Activated T-cell treated with anti-CD3 and anti-CD28 coated beads for 4 hours (primary cell): ENCODE results near the gene SPATA17.
"Not testable (repeated sequence)": the region's sequence is repeated elsewhere in the genome, so short reads cannot be mapped to it uniquely, and the experiment has no call there.

Source experiments
- DNase-seq: peaks from one replicate; pipeline ENCODE4 v3.0.0-alpha.2; 2020

The SPATA17 gene

GRCh38 chr1:217630711-217631591, at the start of gene SPATA17, which contains the start of gene GPATCH2:
SPATA17 (plus strand) TSS chr1:217631344; CDS start chr1:217631379, 35 bp downstream.
GPATCH2 (minus strand) TSS chr1:217631090; CDS start chr1:217630971, 119 bp downstream.
- peak; percentile 61 for DNase-seq

- DNase-seq: not testable (repeated sequence)
These were observed 46.8 kb upstream of the SPATA17 start for GRCh38 chr1:217584286-217584811.

- DNase-seq: no peak
These were observed 45.6 kb upstream of the SPATA17 start for GRCh38 chr1:217585577-217585976.

- DNase-seq: no peak
These were observed 44.6 kb upstream of the SPATA17 start for GRCh38 chr1:217586586-217586985.

GRCh38 chr1:217590598-217590997, 40.5 kb upstream of the SPATA17 start:
- DNase-seq: no peak

GRCh38 chr1:217599154-217599553, 32.0 kb upstream of the SPATA17 start:
- DNase-seq: no peak

- DNase-seq: no peak
These were observed 28.8 kb upstream of the SPATA17 start for GRCh38 chr1:217602380-217602779.

GRCh38 chr1:217605390-217605789, 25.8 kb upstream of the SPATA17 start:
- DNase-seq: no peak

GRCh38 chr1:217614200-217614712, 16.9 kb upstream of the SPATA17 start:
- DNase-seq: no peak

- DNase-seq: no peak
These were observed 14.0 kb upstream of the SPATA17 start for GRCh38 chr1:217617126-217617525.

- no peak for DNase-seq
These were observed 10.3 kb upstream of the SPATA17 start for GRCh38 chr1:217620814-217621213.

GRCh38 chr1:217622042-217622441, 9.1 kb upstream of the SPATA17 start:
- no peak for DNase-seq

GRCh38 chr1:217626321-217626720, 4.8 kb upstream of the SPATA17 start:
- no peak for DNase-seq

GRCh38 chr1:217627431-217627830, 3.7 kb upstream of the SPATA17 start:
- no peak for DNase-seq

GRCh38 chr1:217642455-217642854, 11.3 kb downstream of the SPATA17 start:
- DNase-seq: no peak

GRCh38 chr1:217647791-217648190, 16.6 kb downstream of the SPATA17 start:
- no peak for DNase-seq

- DNase-seq: no peak
These were observed 19.5 kb downstream of the SPATA17 start for GRCh38 chr1:217650674-217651073.

GRCh38 chr1:217660353-217661062, 29.4 kb downstream of the SPATA17 start:
- no peak for DNase-seq

- DNase-seq: no peak
These were observed 30.3 kb downstream of the SPATA17 start for GRCh38 chr1:217661407-217661806.

GRCh38 chr1:217668351-217668940, 37.3 kb downstream of the SPATA17 start:
- DNase-seq: no peak

- DNase-seq: no peak
These were observed 42.2 kb downstream of the SPATA17 start for GRCh38 chr1:217673387-217673786.

- DNase-seq: no peak
These were observed 43.0 kb downstream of the SPATA17 start for GRCh38 chr1:217674028-217674729.
